Erythroblast (primary cell): Measurements from ENCODE around the gene FIG4.

ENCODE experiments used
- GATA1 ChIP-seq: IDR thresholded peaks from 2 replicates; pipeline ENCODE4 v1.6.1; 2011; ENCODE audit warnings: low read depth, mild to moderate bottlenecking, control low read depth, low read length, moderate library complexity
- POLR2A ChIP-seq: IDR thresholded peaks from 2 replicates; pipeline ENCODE4 v1.6.1; 2011; ENCODE audit warnings: mild to moderate bottlenecking, low read length

DNA sequence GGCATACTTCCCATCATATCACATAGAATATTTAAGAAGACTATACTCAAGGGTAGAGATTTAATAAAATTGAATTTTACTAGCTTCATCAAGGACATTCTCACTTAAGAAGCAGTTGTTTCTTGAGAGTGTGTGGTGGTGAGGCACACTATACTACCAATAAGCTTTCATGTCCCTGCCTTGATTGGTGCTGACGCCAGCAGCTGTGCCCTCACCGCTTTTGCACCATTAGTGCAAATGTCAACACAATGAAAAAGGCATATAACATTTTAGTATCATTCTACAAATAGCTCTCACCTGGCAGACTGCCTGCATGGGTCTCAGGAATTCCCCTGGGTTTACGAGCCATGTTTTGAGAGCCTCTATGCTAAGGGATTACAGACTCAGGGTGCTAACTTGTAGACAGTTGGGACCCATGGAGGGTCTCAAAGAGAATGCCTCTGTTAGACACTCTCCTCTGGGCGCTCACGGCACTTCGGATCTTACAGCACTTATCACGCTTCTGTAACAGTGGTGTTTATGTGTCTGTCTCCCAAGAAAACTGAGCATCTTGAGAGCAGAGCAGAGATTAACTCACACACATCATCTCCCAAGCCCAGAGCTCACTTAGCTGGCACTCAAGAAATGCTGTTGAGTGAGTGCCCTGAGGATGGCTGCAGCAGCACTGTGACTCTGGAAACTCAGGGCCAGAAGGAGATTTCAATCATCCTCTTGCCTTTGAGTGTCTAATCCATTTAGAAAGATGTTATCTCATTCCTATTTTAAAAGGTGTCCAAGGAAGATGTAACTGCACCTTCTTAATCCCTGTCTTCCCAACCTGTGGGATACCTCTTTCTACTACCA lies 143.7 kb downstream of the FIG4 start:
- no peak for TF ChIP-seq POLR2A
- no peak for TF ChIP-seq GATA1
